Stimulated activated CD4-positive, alpha-beta T cell treated with anti-CD3 and anti-CD28 coated beads, Interleukin-4, amount 100 ng/mL, for 1 hour (primary cell): ENCODE data around the gene PRDX6.
"Not testable (repeated sequence)": the region's sequence is repeated elsewhere in the genome, so short reads cannot be mapped to it uniquely, and the experiment has no call there.

Experiments
- DNase-seq: peaks from one replicate; pipeline ENCODE4 v3.0.0-alpha.2; 2020

The PRDX6 gene

GRCh38 chr1:173502104-173502503, 25.0 kb downstream of the PRDX6 start:
- DNase-seq = no peak

DNA sequence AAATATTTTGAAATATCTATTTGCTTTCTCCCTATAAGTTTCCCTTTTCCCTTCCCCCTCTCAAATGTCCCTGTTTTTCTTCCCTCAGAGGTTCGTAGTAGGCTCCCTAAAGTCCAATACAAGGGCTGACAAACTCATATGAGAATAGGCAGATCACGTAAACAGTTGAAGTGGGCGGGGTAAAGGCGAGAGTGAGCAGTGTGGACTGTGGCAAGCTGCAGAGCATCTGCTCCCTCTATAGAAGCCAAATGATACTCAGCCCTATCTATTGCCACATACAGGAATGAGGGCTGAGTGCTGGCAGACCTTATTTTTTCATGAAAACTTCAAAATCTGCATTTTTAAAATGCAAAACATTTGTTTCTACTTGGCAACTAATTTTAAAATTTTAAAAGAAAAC, 26.3 kb downstream of the PRDX6 start:
- DNase-seq = no peak

DNA sequence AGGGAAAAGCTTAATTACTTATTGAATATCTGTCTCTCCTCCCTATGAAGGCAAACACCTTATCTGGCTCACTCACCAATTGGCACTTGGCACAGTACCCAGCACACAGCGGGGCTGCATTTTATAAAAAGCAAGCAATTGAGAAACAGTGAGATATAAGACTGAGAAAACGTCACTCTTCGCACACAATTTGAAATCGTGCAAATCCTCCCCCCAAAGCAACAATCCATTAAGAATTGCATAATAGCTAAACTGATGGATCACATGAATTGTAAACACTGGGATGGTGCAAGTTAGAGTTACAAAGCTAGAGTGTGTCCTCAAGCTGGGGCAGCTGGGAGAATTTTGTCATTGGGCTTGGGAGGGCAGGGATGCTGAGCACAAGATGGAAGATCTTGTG, 27.1 kb downstream of the PRDX6 start:
- no peak for DNase-seq

DNA sequence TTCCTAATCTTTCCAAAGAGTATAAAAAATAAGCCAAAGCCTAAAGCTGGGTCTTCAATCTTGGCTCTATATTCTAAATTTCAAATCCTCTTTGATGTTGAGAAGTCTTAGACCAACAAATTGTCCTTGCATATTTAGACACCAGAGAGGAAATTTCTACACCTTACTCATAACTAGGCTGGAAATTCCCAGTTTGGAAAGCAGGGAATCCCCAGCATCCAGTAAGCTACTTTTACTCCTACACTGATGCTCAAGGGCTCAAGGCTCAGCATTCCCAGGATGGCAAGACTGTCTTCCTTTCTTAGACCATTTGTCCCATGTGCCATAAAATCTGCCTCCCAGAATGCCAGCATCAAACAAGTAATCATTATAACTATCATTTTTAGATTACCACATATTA, 28.3 kb downstream of the PRDX6 start:
- no peak for DNase-seq

DNA sequence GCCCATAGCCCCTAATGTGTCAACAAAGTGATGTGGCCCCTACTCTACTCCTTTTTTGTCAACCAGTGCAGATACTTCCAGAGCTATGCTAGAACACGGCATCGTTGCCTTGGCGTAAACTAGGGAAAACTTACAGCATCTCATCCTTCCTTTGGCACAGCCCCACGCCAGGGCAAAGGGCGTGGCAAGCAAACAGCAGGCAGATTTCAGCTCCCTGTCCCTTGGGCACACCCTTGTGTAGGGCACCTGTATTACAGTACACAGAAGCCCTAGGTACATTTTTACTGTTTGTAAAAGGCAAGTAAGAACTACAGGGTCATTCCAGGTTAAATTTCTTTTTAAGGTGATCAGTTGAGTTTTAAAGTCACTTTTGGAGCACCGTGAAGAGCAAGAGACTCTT, 29.3 kb downstream of the PRDX6 start:
- no peak for DNase-seq

GRCh38 chr1:173507205-173507846, 30.2 kb downstream of the PRDX6 start:
- DNase-seq = no peak

DNA sequence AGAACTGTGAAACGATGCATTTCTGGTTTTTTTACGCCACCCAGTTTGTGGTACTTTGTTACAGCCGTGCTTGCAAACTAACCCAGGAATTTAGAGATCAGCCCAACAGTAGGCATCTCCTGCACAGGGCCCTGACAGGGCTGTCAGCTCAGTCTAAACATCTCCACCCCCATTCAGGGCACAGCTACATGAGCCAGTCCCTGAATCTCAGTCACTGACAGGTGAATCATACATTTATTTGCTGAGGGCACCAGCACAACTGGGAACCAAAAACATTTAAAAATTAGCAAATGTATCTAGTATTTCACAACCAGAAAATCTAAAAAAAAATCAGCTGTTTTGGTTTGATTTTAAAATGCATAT, 30.7 kb downstream of the PRDX6 start:
- no peak for DNase-seq

GRCh38 chr1:173508541-173508940, 31.4 kb downstream of the PRDX6 start:
- DNase-seq = no peak

GRCh38 chr1:173509797-173510196, 32.7 kb downstream of the PRDX6 start:
- DNase-seq = no peak

DNA sequence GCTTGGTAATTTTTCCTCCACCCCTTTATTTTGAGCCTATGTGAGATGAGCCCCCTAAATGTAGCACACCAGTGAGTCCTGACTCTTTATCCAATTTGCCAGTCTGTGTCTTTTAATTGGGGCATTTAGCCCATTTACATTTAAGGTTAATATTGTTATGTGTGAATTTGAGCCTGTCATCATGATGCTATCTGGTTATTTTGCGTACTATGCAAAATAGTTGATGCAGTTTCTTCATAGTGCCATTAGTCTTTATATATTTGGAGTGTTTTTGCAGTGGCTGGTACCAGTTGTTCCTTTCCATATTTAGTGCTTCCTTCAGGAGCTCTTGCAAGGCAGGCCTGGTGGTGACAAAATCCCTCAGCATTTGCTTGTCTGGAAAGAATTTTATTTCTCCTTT, 37.4 kb downstream of the PRDX6 start:
- DNase-seq = not testable (repeated sequence)

- DNase-seq = no peak
These were observed 43.7 kb downstream of the PRDX6 start for GRCh38 chr1:173520799-173521198.

- DNase-seq = no peak
These were observed 46.2 kb downstream of the PRDX6 start for GRCh38 chr1:173523329-173523728.

DNA sequence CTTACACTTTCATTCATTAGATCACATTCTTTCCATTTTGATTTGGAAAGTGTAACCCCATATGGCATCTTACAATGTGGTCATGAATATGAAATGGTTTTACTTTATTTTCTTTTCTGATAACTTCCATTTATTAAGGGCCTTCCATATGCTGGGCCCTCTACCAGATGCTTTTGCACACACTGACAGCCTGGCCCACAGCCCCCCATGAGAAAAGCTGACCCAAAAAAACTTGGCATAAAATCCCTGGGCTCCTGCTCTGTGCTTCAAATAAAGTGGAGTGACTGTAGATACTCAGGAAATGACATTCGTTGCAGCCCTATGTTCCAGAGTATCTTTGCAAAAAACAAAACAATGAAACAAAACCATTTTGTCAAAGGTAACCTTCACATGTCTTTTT, 48.8 kb downstream of the PRDX6 start:
- DNase-seq = no peak

DNA sequence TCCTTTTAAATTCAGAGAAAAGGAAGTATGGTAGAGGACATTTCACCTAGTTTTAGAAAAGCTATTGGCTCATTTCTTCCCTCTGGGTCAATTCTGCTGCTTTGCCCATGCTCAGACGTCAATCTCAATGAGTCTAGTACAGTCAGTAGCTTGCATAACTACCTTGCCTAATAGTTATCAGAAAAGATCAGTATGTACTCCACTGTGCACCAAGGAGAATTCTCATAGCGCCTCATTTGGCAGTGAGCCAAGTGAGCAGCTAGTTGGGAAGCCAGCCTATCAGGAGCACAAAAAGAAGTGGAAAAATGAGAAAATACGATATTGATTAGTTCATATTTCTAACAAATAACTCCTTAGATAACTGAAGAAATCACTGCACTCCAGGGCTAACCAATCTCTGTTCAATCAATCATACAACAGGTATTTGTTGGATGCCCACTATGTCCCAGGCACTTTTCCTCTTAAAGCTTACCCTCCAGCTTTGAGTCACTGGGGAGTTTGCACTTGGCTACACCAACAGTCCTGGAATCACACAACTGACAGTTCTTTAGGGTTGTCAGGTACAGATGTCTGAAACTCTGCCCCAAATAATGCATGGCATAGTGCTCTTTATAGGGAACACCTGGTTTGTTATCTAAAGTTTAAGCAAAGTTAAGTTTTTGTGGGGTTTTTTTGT, 50.2 kb downstream of the PRDX6 start:
- no peak for DNase-seq

DNA sequence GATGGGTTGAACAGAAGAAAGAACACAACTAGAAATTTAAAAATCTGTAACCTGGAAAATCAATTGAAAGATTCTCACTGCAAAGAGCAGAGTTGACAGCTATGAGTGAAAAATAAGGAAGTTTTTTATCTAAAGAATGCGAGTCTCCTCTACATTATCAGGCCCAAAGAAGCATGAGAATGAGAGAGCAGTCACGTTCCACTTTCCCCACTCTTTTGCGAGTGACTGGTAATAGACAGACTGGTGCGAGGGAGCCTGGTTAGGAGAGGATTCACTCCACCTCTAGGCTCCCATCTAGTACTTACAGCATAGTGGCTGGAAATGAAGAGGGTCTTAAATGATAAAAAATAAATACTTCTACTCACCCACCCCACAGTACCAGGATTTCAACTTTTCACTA, 52.0 kb downstream of the PRDX6 start:
- DNase-seq = no peak

DNA sequence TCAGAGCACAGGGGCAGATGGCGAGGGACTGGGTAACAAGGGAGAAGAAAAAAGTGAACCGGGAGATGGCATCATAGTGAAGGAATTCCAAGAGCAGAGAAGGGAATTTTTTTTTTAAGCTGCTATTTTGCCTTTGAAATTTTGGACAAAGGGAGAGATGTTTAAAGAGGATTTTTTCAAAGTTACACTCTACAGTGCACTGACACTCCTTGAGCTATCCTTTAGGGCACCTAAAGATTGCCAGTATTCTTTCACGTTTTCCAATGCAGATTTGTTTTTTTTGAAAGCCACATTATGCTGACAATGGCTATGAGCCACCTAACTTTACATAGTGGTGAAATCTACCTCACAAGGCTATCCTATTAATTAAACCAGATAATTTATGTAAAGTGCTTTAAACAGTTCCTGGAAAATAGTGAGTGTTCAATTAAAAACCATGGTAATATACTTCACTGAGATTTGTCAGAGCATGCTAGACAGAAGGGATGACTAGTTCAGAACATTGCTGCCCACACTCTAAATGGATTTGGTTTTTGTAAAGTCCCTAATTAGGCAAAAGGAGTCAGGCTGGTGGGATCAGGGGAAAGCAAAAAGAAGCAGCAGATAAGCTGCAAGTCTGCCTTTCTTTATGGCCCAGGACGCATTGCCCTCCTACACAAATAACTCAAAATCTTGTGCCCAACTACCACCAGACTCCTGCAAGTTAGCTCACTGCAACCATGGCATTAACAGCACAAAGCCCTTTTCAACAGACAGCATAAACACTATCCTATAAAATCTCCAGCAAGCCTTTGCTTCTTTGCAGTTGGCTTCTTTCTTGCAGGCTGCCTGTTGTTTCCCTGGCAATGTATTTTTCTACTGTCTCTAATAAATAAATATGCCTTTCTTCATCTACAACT, 53.9 kb downstream of the PRDX6 start:
- DNase-seq = no peak

- no peak for DNase-seq
These were observed 55.1 kb downstream of the PRDX6 start for GRCh38 chr1:173532237-173532636.

DNA sequence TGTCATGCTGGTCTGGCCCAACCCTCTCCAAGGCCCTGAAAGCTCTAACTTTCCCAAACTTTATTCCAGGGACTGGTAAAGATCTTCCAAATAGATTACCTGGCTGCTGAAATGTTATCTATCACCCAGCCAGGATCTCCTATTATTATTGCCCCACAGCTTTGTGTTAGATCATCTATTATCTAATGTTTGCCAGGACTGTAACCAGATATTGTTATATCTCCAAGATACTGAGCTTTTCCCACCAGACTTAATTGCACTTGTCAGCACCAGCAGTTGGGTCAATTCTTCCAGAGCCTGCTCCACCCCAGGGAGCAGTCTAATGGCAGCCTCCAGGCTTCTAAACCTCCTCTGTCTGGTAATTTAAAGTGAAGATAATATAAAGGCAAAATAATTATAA, 59.1 kb downstream of the PRDX6 start:
- no peak for DNase-seq
